IPS-11a (cell line): Measurements from ENCODE around the gene ZNRF2.

ENCODE experiments used
- H3K4me3 ChIP-seq: one replicate; pipeline ENCODE4 v1.5.1; 2013; ENCODE audit warnings: low read depth, low read length, control low read depth

The ZNRF2 gene

DNA sequence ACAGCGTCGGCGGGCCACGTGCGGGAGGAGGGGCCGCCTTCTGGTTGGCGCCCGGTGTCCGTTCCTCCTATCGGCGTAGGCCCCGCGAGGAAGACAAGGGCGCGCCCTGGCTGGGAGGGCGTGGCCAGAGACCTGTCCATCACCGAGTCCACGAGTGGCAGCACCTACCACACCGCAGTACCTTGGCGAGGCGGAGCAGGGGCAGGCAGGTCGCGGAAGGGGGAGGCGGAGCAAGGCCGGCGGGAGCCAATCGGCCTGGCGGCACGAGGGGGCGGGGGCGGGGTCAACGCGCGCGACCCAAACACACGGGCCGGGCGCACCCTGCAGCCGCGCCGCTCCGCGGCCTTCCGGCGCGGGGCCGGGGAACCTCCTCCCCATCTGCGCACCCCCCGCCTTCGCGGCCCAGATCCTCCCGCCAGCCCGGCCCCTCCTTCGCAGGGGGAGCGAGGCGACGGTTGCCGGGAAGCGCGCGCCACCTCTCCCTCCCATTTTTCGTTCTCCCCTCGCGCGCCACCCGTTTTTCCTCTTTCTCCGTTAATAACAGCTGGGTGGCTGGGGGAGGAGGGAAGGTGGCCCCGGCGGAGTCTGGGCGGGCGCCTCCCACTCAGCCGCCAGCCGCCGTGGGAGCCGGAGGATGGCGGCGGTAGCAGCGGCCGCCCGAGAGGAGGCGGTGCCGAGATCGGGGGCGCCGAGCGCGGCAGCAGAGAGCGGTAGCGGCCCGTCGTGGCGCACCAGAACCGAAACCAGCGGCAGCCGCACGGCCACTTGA lies at the start of gene ZNRF2:
Gene ZNRF2 (plus strand): TSS at position 300 of the 769 bp plus-strand sequence. CDS start 761 bp downstream, outside the sequence.
- peak within 1 kb of the TSS; percentile 82 for H3K4me3 ChIP-seq

DNA sequence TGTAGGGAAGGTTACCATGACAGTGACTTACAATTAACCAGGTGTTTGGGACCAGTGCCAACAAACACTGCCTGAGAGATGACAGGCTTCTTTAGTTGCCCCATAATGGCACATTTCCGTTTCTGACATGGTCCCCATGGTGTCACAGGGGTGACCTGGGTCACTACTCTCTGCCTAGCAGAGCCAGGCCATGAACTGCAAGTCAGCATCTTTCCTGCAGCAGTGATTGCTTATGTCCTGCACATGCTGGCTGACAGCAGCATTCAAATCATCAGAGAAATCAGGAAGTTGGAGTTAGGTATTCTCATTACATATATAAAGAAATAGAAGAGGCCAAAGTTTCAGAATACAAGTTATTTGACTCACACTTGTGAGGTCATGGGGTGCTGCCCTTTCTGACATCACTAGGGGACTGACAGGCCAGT lies 47.1 kb upstream of the ZNRF2 start:
- H3K4me3 ChIP-seq: no peak overlapping the region

GRCh38 chr7:30238721-30239441 lies 45.5 kb upstream of the ZNRF2 start:
- H3K4me3 ChIP-seq: no peak overlapping the region

- no peak overlapping the region for H3K4me3 ChIP-seq
Measured at GRCh38 chr7:30240106-30240800, 44.1 kb upstream of the ZNRF2 start.

DNA sequence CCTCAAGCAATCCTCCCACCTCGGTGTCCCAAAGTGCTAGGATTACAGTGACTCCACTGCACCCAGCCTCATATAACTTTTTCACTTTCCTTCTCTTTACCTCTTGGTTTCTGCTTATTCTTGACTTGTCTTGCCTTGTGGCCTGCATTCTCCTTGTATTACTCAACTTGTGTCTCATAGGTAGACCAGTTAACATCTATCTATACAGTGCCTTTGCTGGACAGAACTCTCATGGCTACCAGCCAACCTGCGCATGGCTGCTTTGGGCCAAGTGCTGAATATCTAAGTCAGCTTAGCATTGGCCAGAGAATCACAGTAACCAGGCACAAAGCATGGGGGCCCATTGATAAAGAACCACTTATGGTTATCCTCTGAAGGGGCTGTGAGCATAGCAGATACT lies 42.6 kb upstream of the ZNRF2 start:
- H3K4me3 ChIP-seq: no peak overlapping the region

- H3K4me3 ChIP-seq: no peak overlapping the region
Measured at GRCh38 chr7:30244340-30244739, 40.1 kb upstream of the ZNRF2 start.

- H3K4me3 ChIP-seq: no peak overlapping the region
Measured at GRCh38 chr7:30245913-30246312, 38.5 kb upstream of the ZNRF2 start.

DNA sequence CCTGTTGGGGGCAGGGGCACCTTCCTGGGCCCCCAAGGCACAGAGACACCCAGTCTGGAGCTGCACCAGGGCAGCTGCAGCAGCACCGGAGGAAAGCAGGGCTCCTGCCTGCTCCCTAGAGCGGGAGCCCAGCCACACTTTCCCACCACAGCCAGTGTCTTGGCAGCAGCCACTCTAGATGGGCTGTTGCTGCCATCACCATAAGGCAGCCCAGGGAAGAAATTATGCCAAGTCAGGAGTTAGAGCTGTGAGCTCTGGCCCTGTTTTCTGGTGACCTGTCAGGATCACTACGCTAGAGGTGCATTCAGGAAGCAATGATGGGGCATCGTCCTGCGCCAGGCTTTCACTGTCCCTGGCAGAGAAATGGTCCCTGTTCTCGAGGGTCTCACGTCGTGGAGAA lies 38.0 kb upstream of the ZNRF2 start:
- no peak overlapping the region for H3K4me3 ChIP-seq

GRCh38 chr7:30247541-30248401 lies 36.6 kb upstream of the ZNRF2 start:
- no peak overlapping the region for H3K4me3 ChIP-seq

GRCh38 chr7:30249316-30249715 lies 35.1 kb upstream of the ZNRF2 start:
- H3K4me3 ChIP-seq: no peak overlapping the region

DNA sequence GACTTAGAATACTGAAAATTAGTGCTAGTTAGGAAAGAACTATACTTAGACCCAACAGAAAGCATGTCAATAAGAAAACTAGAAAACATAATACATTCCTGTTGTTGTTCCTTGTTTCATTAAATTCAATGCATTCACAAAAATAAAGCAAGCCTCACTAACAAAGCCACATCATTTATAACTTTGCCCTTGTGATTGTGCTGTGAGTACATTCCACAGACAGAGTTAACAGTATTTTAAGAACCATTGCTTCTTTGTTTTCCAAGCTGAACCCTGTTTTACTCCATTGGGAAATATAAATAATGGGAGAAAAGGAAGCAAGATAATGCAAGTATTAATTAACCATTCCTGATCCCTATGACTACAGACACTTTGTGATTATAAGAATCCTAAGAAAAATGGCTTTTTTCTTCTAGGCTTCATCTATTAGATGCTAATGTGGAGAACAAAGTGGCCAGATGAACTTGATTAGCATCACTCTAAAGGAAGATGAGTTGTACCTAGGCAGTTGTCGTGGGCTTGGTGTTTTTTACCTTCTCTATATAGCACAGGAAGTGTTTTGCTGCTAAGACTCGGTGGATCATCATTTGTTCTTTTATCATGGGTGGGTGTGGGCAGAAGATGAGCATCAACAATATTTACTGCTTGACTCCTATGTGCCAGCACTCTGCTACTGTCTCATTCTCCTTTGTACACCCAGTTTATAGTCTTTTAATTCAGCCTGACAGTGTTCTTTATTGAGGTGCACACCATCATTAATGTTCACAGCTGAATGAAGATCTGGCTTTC lies 34.2 kb upstream of the ZNRF2 start:
- no peak overlapping the region for H3K4me3 ChIP-seq

DNA sequence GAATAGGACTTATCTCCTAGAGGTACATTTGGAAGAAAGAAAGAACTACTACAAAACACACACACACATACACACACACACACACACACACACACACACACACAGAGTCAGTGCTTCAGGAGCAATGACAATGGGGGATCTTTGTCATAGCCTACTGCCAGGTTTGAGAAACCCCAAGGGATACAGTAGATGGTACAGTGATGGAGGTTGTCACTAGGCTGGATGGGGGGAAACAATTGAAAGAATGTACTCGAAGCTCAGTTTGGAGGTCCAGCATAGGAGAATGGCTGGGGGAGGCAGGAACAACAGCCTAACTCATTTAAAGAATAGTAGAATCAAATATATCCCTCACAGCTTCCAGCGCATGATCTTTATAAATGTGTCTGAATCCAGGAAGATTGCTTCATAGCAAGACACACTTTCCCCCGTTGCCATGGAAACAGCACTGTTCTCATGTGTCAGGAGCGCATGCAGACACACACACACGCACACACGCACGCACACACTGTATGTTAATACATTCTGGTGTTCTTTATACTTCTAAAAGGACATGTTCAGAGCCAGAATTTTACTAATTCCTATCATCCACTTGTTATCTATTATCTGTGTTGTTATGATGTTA lies 32.6 kb upstream of the ZNRF2 start:
- no peak overlapping the region for H3K4me3 ChIP-seq

GRCh38 chr7:30252885-30253795 lies 31.3 kb upstream of the ZNRF2 start:
- H3K4me3 ChIP-seq: no peak overlapping the region

GRCh38 chr7:30253796-30254165 lies 30.6 kb upstream of the ZNRF2 start:
- H3K4me3 ChIP-seq: no peak overlapping the region

GRCh38 chr7:30254248-30254647 lies 30.1 kb upstream of the ZNRF2 start:
- no peak overlapping the region for H3K4me3 ChIP-seq

GRCh38 chr7:30254717-30255063 lies 29.7 kb upstream of the ZNRF2 start:
- no peak overlapping the region for H3K4me3 ChIP-seq

DNA sequence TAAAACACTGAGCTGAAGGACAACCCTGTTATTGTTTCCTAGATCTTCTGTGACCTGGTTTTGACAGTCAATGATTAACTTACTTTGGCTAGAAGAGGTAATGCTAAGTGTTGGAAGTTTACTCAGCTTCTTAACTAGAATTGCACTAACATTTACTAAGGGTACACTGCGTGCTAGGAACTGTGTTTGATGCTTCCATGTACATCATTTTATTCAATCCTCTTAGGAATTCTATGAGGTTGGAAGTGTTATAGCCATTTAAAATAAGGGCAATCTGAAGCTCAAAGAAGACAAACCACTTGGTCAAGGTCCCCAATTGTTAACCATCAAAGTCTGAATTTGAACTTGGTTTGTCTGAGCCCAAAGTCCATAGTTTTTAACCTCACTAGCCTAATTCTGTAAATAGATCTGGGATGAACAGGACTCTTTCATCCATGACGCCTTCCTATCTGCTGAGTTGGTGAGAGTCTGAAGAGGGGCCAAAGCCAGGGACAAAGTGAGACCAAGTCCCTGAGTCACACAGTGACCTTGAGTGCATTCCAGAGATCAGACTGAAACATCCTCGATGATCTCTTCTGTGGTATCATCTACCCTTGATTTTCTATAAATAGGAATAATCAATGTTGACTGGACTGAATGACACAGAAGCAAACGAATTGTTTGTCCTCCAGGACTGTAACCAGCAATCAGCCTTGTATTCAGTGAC lies 29.2 kb upstream of the ZNRF2 start:
- H3K4me3 ChIP-seq: no peak overlapping the region

- H3K4me3 ChIP-seq: no peak overlapping the region
Measured at GRCh38 chr7:30256349-30256858, 28.0 kb upstream of the ZNRF2 start.
